AG09319 (cell line): Measurements from ENCODE around the gene HMX1.

Experiments
- DNase-seq: peaks from one replicate; pipeline ENCODE4 v3.0.0-alpha.2; 2010; ENCODE audit warnings: low read depth; ENCODE audit errors: extremely low read depth
- TF ChIP-seq, protein P1 (sequence below): IDR thresholded peaks from 2 replicates; pipeline ENCODE4 v1.5.1; 2011; ENCODE audit warnings: low read depth, mild to moderate bottlenecking, inconsistent platforms, low read length, moderate library complexity

HMX1 gene

DNA sequence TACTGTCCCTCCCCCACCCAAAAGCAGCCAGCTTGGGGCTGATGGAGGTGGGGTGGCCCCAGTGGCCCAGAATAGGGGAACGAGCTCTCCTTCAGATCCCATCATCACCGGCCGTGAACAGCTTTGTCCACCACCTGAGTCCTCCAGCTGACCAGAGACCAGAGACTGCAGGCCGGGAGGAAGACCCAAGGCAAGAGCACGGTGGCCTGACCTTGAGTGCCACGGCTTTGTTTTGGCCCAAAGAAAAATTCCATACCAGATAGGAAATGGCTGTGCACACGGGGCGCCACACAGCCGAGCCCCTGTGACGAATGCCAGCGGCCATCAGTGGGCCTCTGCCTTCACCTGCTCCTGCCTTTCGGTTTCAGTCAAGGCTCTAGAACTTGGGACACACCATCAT, 5.2 kb downstream of the HMX1 start:
- TF ChIP-seq, protein P1, sequence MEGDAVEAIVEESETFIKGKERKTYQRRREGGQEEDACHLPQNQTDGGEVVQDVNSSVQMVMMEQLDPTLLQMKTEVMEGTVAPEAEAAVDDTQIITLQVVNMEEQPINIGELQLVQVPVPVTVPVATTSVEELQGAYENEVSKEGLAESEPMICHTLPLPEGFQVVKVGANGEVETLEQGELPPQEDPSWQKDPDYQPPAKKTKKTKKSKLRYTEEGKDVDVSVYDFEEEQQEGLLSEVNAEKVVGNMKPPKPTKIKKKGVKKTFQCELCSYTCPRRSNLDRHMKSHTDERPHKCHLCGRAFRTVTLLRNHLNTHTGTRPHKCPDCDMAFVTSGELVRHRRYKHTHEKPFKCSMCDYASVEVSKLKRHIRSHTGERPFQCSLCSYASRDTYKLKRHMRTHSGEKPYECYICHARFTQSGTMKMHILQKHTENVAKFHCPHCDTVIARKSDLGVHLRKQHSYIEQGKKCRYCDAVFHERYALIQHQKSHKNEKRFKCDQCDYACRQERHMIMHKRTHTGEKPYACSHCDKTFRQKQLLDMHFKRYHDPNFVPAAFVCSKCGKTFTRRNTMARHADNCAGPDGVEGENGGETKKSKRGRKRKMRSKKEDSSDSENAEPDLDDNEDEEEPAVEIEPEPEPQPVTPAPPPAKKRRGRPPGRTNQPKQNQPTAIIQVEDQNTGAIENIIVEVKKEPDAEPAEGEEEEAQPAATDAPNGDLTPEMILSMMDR = no peak
- no peak for DNase-seq

DNA sequence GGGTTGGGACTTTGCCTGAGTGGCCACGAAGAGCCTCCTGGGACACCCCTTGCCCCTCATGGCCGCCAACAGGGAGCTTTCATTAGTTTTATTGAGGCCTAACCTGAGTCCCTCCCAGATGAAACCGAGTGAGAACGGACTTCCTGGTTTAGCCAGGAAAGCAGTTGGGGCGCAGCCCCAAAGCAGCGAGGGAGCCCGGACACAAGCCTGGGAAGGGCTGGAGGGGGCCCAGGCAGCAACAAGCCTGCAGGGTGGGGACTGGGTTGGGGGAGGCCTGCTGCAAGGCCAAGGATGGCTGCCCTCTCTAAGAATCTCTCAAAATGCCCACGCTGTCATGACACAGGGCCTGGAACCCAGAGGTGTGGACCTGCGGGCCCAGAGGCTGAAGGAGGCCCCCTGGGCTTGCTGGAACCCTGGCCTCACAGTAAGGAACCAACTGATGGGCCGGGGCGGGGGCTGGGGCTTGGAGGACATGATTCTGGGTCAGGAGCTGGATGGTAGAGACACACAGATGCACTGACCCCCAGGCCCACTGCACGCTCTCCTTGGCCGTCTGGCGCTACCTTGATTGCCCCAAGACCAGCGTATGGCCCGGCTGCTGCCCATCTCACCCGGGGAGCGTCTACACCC, 5.8 kb downstream of the HMX1 start:
- TF ChIP-seq, protein P1 = no peak
- DNase-seq = no peak

DNA sequence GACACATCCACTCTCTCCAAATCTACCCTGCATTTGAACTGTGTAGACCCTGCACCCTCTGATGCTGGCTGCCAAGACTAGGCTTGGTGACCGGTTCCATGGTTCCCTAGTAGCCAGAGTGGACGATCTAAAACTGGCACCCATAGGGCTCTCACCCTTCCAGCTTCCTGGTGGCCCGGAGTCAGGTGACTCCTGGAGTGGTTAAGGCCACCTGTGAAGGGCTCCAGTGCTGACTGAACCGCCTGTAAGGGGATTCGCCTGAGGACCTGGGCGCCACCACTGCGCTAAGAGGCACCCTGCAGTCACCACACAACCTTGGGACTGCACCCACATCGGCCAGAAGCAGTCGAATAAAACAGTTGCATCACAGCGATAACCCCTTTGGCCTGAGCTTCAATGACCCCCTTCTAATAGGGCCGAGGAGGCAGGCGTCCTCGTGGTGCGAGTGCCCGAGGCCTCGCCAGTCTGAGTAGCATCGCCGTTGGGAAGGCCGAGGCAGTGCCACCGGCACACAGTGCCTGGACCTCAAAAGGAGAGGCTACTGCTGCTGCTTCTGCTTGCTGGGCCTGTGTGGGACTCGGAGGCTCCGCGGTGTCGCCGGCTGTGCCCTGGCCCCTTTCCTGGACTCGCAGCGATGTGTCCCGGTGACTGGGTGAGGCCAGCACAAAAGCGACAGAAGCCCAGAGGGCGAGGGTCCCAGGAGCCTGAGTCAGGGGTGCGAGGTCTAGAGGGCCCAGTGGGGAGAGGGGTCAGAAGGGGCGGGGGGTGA, 6.5 kb downstream of the HMX1 start:
- no peak for DNase-seq
- TF ChIP-seq, protein P1 = no peak

DNA sequence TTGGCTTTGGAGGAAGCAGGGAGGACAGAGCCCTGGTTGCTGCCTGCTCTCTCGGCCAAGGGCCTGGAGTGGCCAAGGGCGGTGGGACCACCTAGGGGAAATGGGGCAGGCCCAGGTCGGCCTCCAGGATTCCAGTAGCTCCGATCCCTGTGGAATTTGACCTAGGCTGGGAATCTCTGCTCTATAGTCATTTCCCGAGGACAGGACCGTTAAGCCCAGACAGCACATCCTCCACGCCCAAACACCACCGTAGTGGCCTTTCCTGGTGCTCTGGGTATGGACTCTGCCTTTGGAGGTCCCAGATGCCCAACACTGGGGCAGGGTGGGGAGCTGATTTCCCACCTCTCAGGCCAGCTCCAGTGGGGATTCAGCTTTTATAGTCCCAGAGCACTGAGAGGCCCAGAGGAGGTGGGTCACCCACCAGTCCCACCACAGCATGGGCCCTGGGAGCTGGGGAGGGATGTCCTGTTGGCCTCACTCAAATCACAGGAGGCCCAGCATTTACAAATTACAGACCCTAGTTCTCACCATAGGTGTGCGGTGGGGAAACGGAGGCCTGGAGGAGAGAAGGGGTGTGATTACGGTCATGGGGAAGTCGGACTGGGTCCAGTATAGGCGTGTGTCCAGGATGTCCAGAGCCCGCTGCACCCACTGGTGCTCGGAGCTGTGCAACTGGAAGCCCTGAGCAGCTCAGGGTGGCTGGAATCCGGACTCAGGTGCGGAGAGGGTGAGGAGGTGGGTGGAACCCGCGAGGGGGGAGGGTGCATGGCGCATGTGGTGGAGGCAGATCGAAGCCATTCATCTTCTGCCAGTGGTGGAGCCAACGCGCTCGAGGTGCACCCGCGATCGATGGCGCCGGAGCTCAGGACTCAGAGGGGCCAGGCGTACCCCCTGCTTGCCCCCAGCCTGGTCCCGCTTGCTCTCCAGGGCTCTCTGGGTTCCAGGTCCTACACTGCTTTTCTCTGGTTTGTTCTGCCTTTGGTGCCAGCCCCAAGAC, 7.7 kb downstream of the HMX1 start:
- TF ChIP-seq, protein P1 = no peak
- no peak for DNase-seq

DNA sequence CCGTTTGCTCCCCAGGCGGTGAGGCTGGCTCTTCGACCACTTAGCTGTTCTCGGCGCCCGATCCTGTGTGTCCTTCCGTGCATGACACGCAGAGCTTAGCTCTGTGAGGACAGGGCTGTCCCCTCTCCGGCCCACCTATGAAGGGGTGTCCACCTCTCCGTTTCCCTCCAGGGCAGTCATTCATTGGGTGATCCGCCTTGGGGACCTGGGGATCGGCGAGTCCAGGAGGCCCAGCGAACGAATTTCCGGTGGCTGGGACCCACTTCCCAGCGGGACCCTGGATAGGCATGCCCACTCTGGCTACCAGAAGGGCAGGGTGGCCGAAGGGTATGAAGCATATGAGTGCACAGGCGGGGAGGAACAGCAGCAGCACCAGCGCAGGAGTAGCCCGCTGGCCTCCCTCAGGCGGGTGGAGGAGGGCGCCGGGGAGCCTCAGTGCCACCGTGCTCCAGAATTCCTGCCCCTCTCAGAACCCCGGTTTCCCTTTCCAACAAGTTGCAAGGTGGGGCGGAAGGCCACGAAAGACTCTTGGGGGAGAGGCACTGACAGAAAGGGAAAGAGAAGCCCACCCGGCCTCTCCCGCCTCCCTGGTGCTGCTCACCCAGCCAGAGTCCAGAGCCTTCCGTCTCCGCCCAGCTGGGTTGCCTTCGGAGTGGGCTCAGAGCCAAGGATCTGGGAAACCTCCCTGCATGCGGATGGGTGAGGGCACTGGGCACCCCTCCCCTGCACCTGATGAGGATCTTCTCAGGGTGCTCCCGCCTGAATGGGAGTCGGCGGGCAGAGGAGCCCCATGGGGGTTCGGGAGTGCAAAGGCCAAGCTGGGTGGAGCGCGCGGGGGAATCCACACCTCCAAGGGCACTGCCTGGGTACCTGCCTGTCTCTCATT, 8.6 kb downstream of the HMX1 start:
- DNase-seq = no peak
- TF ChIP-seq, protein P1 = no peak

DNA sequence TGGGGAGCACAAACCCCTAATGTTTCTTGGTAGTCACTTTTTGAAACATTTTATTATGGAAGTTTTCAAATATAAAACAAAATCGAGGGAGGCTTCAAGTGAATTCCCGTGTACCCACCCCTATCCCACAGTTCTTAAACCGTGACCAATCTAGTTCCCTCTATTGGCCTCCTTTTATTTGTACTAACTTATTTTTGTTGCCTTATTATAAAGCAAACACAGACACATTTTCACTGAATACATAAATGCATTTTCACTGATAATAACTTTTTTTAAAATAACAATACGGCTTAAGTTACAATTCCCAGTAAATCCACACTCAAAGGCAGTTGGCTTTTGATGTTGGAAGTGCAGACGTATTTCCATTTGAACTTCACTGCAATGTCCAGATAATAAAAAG, 9.3 kb downstream of the HMX1 start:
- TF ChIP-seq, protein P1 = no peak

More for the DNA sequence above, 9.3 kb downstream of the HMX1 start:
- DNase-seq = no peak
